GM12865 (cell line): ENCODE data around the gene HES4.

Experiments
- DNase-seq: peaks from one replicate; pipeline ENCODE4 v3.0.0; 2010; ENCODE audit warnings: low read depth
- H3K4me3 ChIP-seq: 2 replicates; pipeline ENCODE4 v1.5.1; 2011; ENCODE audit warnings: mild to moderate bottlenecking, low read depth, low read length, control low read depth
- CTCF ChIP-seq: IDR thresholded peaks from 2 replicates; pipeline ENCODE4 v1.5.1; 2011; ENCODE audit warnings: low read length, control low read depth, low read depth, inconsistent platforms; ENCODE audit not compliant: insufficient read depth; ENCODE audit errors: missing control alignments

HES4 gene

GRCh38 chr1:952201-952600, 47.7 kb downstream of the HES4 start:
- no peak for TF ChIP-seq CTCF
- DNase-seq: no peak
- no peak overlapping the region for H3K4me3 ChIP-seq

GRCh38 chr1:951364-951763, 48.5 kb downstream of the HES4 start:
- TF ChIP-seq CTCF: no peak
- no peak for DNase-seq
- H3K4me3 ChIP-seq: no peak overlapping the region

- no peak overlapping the region for H3K4me3 ChIP-seq
- no peak for DNase-seq
- TF ChIP-seq CTCF: no peak
Measured at GRCh38 chr1:950881-951280, 49.0 kb downstream of the HES4 start.

GRCh38 chr1:950268-950667, 49.6 kb downstream of the HES4 start:
- no peak for TF ChIP-seq CTCF
- DNase-seq: no peak
- H3K4me3 ChIP-seq: no peak overlapping the region
